B cell (primary cell): Measurements from ENCODE around the gene SLC12A7. TPM values are rescaled to one million over a fixed set of nuclear protein-coding genes. Genes with fewer than 3 reads are reported as not detected.

Source experiments
- ATAC-seq: fragments of 200-7000 bp; cut with Tn5 transposase; one replicate; pipeline ENCODE4 v1.10.0; 2021; ENCODE audit warnings: low read depth, mild to moderate bottlenecking, moderate number of reproducible peaks, moderate library complexity
- CTCF ChIA-PET: fragments of 350-600 bp; sonication (Branson Sonifier 250); formaldehyde crosslinking; loops from one replicate; lab custom pipeline; 2021; ENCODE audit warnings: antibody characterized with exemption, inconsistent platforms; lab: Charles Lee
- POLR2A ChIA-PET: fragments of 350-600 bp; sonication (Branson Sonifier 250); formaldehyde crosslinking; loops from one replicate; lab custom pipeline; 2021; ENCODE audit warnings: antibody characterized with exemption; lab: Charles Lee
- DNase-seq: peaks from one replicate; pipeline ENCODE4 v3.0.0; 2013
- H2AFZ ChIP-seq: 2 replicates; pipeline ENCODE4 v1.6.1; 2012; ENCODE audit warnings: mild to moderate bottlenecking, low read depth, low read length; ENCODE audit not compliant: insufficient read depth, poor library complexity, severe bottlenecking
- H3K27ac ChIP-seq, 2 donors: 1 replicate in 1 of 2; 2 replicates in 1 of 2; pipeline ENCODE4 v1.5.1; 2012 to 2013; ENCODE audit warnings: low read length in 2 of 2, mild to moderate bottlenecking in 2 of 2, moderate library complexity in 1 of 2
- H3K27me3 ChIP-seq, 4 experiments: fragments of 200-600 bp in 1 of 4; sonication (generic) in 1 of 4; replicated peaks in 1 of 4; 1 replicate in 2 of 4; 2 replicates in 2 of 4; pipeline versions ENCODE4 v1.6.1 to v1.7.0; 2013 to 2016; ENCODE audit warnings: low read length in 3 of 4, mild to moderate bottlenecking in 2 of 4, mixed read lengths in 1 of 4, moderate library complexity in 1 of 4; ENCODE audit not compliant: insufficient read depth in 4 of 4, control insufficient read depth in 3 of 4; ENCODE audit errors: control extremely low read depth in 1 of 4
- H3K36me3 ChIP-seq, 2 experiments: replicated peaks in 1 of 2; 1 replicate in 1 of 2; 2 replicates in 1 of 2; pipeline versions ENCODE4 v1.6.1 to v1.7.1; 2013; ENCODE audit warnings: low read length in 1 of 2; ENCODE audit not compliant: insufficient read depth in 2 of 2, control insufficient read depth in 1 of 2; ENCODE audit errors: control extremely low read depth in 1 of 2, extremely low read depth in 1 of 2
- H3K4me1 ChIP-seq, 2 donors: fragments of 200-600 bp in 1 of 2; sonication (generic) in 1 of 2; 1 replicate in 1 of 2; 2 replicates in 1 of 2; pipeline versions ENCODE4 v1.5.1 to v1.6.1; 2013 to 2017; ENCODE audit warnings: low read length in 2 of 2; ENCODE audit not compliant: control insufficient read depth in 2 of 2, insufficient read depth in 2 of 2
- H3K4me2 ChIP-seq: replicated peaks from 2 replicates; pipeline ENCODE3; 2012; ENCODE audit warnings: mild to moderate bottlenecking, low read depth, low read length; ENCODE audit not compliant: poor library complexity, severe bottlenecking
- H3K4me3 ChIP-seq, 5 experiments: fragments of 200-600 bp in 1 of 5; sonication (generic) in 1 of 5; 1 replicate in 3 of 5; 2 replicates in 2 of 5; pipeline versions ENCODE4 v1.5.1 to v1.7.0; 2011 to 2016; ENCODE audit warnings: low read length in 4 of 5, mild to moderate bottlenecking in 4 of 5, low read depth in 2 of 5, control low read depth in 1 of 5, moderate library complexity in 1 of 5; ENCODE audit not compliant: insufficient read depth in 1 of 5; ENCODE audit errors: control extremely low read depth in 1 of 5, extremely low read depth in 1 of 5
- H3K79me2 ChIP-seq: fragments of 200-600 bp; sonication (generic); one replicate; pipeline ENCODE4 v1.6.0; 2016; ENCODE audit warnings: low read length; ENCODE audit not compliant: control insufficient read depth, insufficient read depth
- H3K9ac ChIP-seq: fragments of 200-600 bp; sonication (generic); 2 replicates; pipeline ENCODE4 v1.6.1; 2017; ENCODE audit warnings: mild to moderate bottlenecking, low read length, moderate library complexity
- H3K9me3 ChIP-seq, 3 donors: one replicate each; pipeline versions ENCODE4 v1.6.1 to v1.7.1; 2013; ENCODE audit warnings: low read length in 2 of 3; ENCODE audit not compliant: control insufficient read depth in 2 of 3, insufficient read depth in 1 of 3; ENCODE audit errors: control extremely low read depth in 1 of 3
- H4K20me1 ChIP-seq: 2 replicates; pipeline ENCODE4 v1.6.0; 2012; ENCODE audit warnings: mild to moderate bottlenecking, low read length; ENCODE audit not compliant: insufficient read depth, control insufficient read depth, poor library complexity, severe bottlenecking
- H3K27ac Mint-ChIP-seq: one replicate; pipeline ENCODE4 v1.8.0; 2021; ENCODE audit warnings: mixed read lengths
- H3K27me3 Mint-ChIP-seq: one replicate; pipeline ENCODE4 v1.8.0; 2021; ENCODE audit warnings: mixed read lengths
- H3K4me1 Mint-ChIP-seq: one replicate; pipeline ENCODE4 v1.8.0; 2021; ENCODE audit warnings: mixed read lengths
- H3K4me3 Mint-ChIP-seq: one replicate; pipeline ENCODE4 v1.8.0; 2021; ENCODE audit warnings: mixed read lengths
- H3K9me3 Mint-ChIP-seq: one replicate; pipeline ENCODE4 v1.8.0; 2022; ENCODE audit warnings: mixed read lengths; ENCODE audit not compliant: insufficient read depth
- EZH2 ChIP-seq: IDR thresholded peaks from 2 replicates; pipeline ENCODE4 v1.6.1; 2012; ENCODE audit warnings: borderline replicate concordance, low read depth, mild to moderate bottlenecking, moderate library complexity, low read length; ENCODE audit not compliant: insufficient read depth, poor library complexity, severe bottlenecking
- WGBS: methylation state at CpG from one replicate; pipeline ENCODE4 v1.1.5; 2013; ENCODE audit warnings: missing lambda C conversion rate; ENCODE audit not compliant: insufficient coverage; 5-methylcytosine and 5-hydroxymethylcytosine counted together
- intact Hi-C: fragments of 100-400 bp; cut with micrococcal nuclease; formaldehyde crosslinking; loops from one replicate; pipeline ENCODE4 v1.10.0; 2022
- polyA plus RNA-seq: library from polyadenylated mRNA; depleted of rRNA; stranded (reverse); fragments of >200 nt; gene quantifications from 2 replicates; pipeline ENCODE4 v1.2.3, GENCODE V29; 2012
- total RNA-seq, 2 donors: library from RNA; stranded (reverse); fragments of 120-200 nt in 1 of 2; gene quantifications; 1 replicate in 1 of 2; 2 replicates in 1 of 2; pipeline versions ENCODE4 v1.2.3 to v1.2.4, GENCODE V29; 2013 to 2022
- TF ChIP-seq, protein P1 (sequence below): fragments of 200-600 bp; IDR thresholded peaks from one replicate; pipeline ENCODE4 v1.8.0; 2022; ENCODE audit warnings: antibody characterized with exemption, mild to moderate bottlenecking

The SLC12A7 gene
- total and polyA plus RNA-seq, 2 donors (not counting 1 experiment from before 2014, with no cell fraction given) = 25.5 to 34.4 TPM

DNA sequence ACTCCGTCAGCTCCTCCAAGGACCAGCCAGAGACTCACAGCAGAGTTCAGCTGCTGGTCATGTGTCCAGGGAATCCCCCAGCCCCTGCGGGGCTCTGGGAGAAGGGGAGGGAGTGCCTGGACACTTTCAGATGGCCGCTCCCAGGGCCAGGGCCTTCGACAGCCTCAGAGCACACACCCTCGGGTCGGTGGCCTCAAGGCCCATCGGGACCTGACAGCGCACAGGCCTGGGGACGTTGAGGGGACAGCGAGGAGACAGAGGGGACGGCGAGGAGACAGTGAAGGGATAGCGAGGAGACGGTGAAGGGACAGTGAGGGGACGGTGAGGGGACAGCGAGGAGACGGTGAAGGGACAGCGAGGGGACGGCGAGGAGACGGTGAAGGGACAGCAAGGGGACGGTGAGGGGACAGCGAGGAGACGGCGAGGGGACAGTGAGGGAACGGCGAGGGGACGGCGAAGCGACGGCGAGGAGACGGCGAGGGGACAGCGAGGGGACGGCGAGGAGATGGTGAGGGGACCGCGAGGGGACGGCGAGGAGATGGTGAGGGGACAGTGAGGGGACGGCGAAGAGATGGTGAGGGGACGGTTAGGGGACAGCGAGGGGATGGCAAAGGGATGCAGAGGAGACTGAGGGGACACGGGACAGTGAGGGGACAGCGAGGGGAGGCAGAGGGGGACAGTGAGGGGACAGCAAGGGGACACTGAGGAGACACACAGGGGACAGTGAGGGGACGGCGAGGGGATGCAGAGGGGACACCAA, 47.3 kb downstream of the SLC12A7 start:
- no peak overlapping the region for H3K4me3 Mint-ChIP-seq
- H3K4me1 Mint-ChIP-seq = no peaks in the 10 kb centered on the region
- no peak for ATAC-seq
- no peak overlapping the region for H3K27ac Mint-ChIP-seq
- no peaks in the 10 kb centered on the region for H3K9me3 ChIP-seq
- 94% methylated on average over 49 of the region's 49 CpGs for WGBS
- H3K27me3 ChIP-seq = no peaks in the 10 kb centered on the region
- H2AFZ ChIP-seq = no peak overlapping the region
- ChIA-PET CTCF (no interaction called here), POLR2A (no interaction called here)
- H4K20me1 ChIP-seq = no peaks in the 10 kb centered on the region
- no peaks in the 10 kb centered on the region for H3K79me2 ChIP-seq
- no peaks in the 10 kb centered on the region for H3K36me3 ChIP-seq
- TF ChIP-seq EZH2 = no peak
- TF ChIP-seq, protein P1, sequence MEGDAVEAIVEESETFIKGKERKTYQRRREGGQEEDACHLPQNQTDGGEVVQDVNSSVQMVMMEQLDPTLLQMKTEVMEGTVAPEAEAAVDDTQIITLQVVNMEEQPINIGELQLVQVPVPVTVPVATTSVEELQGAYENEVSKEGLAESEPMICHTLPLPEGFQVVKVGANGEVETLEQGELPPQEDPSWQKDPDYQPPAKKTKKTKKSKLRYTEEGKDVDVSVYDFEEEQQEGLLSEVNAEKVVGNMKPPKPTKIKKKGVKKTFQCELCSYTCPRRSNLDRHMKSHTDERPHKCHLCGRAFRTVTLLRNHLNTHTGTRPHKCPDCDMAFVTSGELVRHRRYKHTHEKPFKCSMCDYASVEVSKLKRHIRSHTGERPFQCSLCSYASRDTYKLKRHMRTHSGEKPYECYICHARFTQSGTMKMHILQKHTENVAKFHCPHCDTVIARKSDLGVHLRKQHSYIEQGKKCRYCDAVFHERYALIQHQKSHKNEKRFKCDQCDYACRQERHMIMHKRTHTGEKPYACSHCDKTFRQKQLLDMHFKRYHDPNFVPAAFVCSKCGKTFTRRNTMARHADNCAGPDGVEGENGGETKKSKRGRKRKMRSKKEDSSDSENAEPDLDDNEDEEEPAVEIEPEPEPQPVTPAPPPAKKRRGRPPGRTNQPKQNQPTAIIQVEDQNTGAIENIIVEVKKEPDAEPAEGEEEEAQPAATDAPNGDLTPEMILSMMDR = no peak
- no peak overlapping the region for H3K4me2 ChIP-seq
- H3K9ac ChIP-seq = no peak overlapping the region
- no peak overlapping the region for H3K27ac ChIP-seq
- no peak for DNase-seq
- H3K27me3 Mint-ChIP-seq = no peaks in the 10 kb centered on the region
- intact Hi-C loops = no loop called here
- no peaks in the 10 kb centered on the region for H3K9me3 Mint-ChIP-seq
- H3K4me3 ChIP-seq = no peak overlapping the region
- no peaks in the 10 kb centered on the region for H3K4me1 ChIP-seq

GRCh38 chr5:1063661-1064382, 48.0 kb downstream of the SLC12A7 start:
- CTCF ChIA-PET = no interaction called here
- H3K4me3 Mint-ChIP-seq = no peak overlapping the region

More at GRCh38 chr5:1063661-1064382, 48.0 kb downstream of the SLC12A7 start:
- TF ChIP-seq, protein P1 = no peak
- no peak for TF ChIP-seq EZH2
- Mint-ChIP-seq H3K27ac (no peak overlapping the region), H3K27me3 (no peaks in the 10 kb centered on the region), H3K9me3 (no peaks in the 10 kb centered on the region), H3K4me1 (no peaks in the 10 kb centered on the region)
- ATAC-seq = no peak
- DNase-seq = no peak
- Histone ChIP-seq H3K4me3 (no peak overlapping the region), H4K20me1 (no peaks in the 10 kb centered on the region), H3K4me1 (no peaks in the 10 kb centered on the region), H3K79me2 (no peaks in the 10 kb centered on the region), H3K27ac (no peak overlapping the region), H2AFZ (no peak overlapping the region), H3K9ac (no peak overlapping the region), H3K27me3 (no peaks in the 10 kb centered on the region), H3K36me3 (no peaks in the 10 kb centered on the region), H3K4me2 (no peak overlapping the region), H3K9me3 (no peaks in the 10 kb centered on the region)
- POLR2A ChIA-PET = no interaction called here
- WGBS = 97% methylated on average over 45 of the region's 56 CpGs
- intact Hi-C loops = no loop called here
